ENCODE measurements around the gene TRPM1.

- TF ChIP-seq TP53 (CRISPR knock-in tag; IDR thresholded peaks at IDR 0.05), result no peak
- no peak for TF ChIP-seq CTCF (IDR thresholded peaks at IDR 0.05)
- no peak for TF ChIP-seq ZNF317 (CRISPR knock-in tag; IDR thresholded peaks at IDR 0.05; ENCODE audit: borderline replicate concordance, low read depth)
- no peak for TF ChIP-seq ATF3 (CRISPR knock-in tag; conservative IDR thresholded peaks at IDR 0.05)
- no peak for TF ChIP-seq FOXP4 (CRISPR knock-in tag; IDR thresholded peaks at IDR 0.05)
- no peak for TF ChIP-seq IRF2 (CRISPR knock-in tag; IDR thresholded peaks at IDR 0.05; ENCODE audit: borderline replicate concordance, low read depth)
- no peak for TF ChIP-seq IRF1 (CRISPR knock-in tag; IDR thresholded peaks at IDR 0.05)
- no peak for TF ChIP-seq RORB (CRISPR knock-in tag; IDR thresholded peaks at IDR 0.05)
- TF ChIP-seq FOXK1 (CRISPR knock-in tag; IDR thresholded peaks at IDR 0.05), result no peak
- TF ChIP-seq CREB1 (CRISPR knock-in tag; IDR thresholded peaks at IDR 0.05), result no peak
- no peak for TF ChIP-seq ESRRA (CRISPR knock-in tag; IDR thresholded peaks at IDR 0.05; ENCODE audit: borderline replicate concordance)
- no peak for TF ChIP-seq ZNF219 (CRISPR knock-in tag; IDR thresholded peaks at IDR 0.05; ENCODE audit: borderline replicate concordance)
These were observed 65.9 kb downstream of the TRPM1 start for GRCh38 chr15:31035610-31036009.

Measured in WTC11 (cell line).